GM19193 (cell line): Measurements from ENCODE around the gene MBNL2.

Source experiments
- POLR2A ChIP-seq: IDR thresholded peaks from 4 replicates; pipeline ENCODE4 v1.6.1; 2011; ENCODE audit not compliant: insufficient read depth, insufficient read length; ENCODE audit errors: extremely low read depth

The MBNL2 gene

GRCh38 chr13:97435323-97435722, 213.2 kb downstream of the MBNL2 start:
- no peak for TF ChIP-seq POLR2A

DNA sequence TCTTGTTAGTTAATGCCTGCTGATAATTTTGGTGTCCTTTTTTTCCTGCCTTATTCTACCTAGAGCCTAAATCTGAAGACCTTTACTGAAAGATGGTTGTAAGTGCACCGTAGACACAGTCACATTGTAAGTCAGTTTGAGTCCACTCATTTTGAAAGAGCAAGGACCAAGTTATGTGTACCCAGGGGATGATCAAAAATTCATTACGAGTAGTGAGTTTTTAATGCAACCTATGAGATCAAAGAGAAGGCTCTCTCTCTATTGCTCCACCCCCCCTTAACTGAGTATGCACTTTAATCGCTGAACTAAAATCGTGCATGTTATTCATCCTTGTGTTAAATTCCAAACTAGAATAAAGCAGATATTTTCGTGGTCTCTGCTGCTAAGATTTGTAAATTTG, 213.7 kb downstream of the MBNL2 start:
- no peak for TF ChIP-seq POLR2A

GRCh38 chr13:97436845-97437244, 214.7 kb downstream of the MBNL2 start:
- no peak for TF ChIP-seq POLR2A

GRCh38 chr13:97437729-97438128, 215.6 kb downstream of the MBNL2 start:
- TF ChIP-seq POLR2A, result no peak

- no peak for TF ChIP-seq POLR2A
These were observed 216.9 kb downstream of the MBNL2 start for GRCh38 chr13:97438856-97439595.

GRCh38 chr13:97440598-97441170, 218.6 kb downstream of the MBNL2 start:
- no peak for TF ChIP-seq POLR2A

- TF ChIP-seq POLR2A, result no peak
These were observed 219.2 kb downstream of the MBNL2 start for GRCh38 chr13:97441368-97441767.
